Subcutaneous abdominal adipose tissue (tissue), 5 donors: ENCODE measurements around the gene GAS7.

Experiments used
- H3K27ac ChIP-seq: one replicate; pipeline ENCODE4 v1.7.0; 2013; ENCODE audit warnings: low read depth, mild to moderate bottlenecking, inconsistent platforms, low read length, moderate library complexity
- H3K27me3 ChIP-seq, 5 donors: one replicate each; pipeline ENCODE4 v1.7.0; 2013; ENCODE audit warnings: low read length in 5 of 5, inconsistent platforms in 1 of 5; ENCODE audit not compliant: control insufficient read depth in 5 of 5, insufficient read depth in 4 of 5
- H3K36me3 ChIP-seq, 5 donors: one replicate each; pipeline ENCODE4 v1.7.0; 2013; ENCODE audit warnings: low read length in 5 of 5; ENCODE audit not compliant: control insufficient read depth in 5 of 5, insufficient read depth in 5 of 5
- H3K4me1 ChIP-seq, 5 donors: one replicate each; pipeline ENCODE4 v1.7.0; 2013; ENCODE audit warnings: low read length in 5 of 5, mild to moderate bottlenecking in 3 of 5, moderate library complexity in 1 of 5; ENCODE audit not compliant: control insufficient read depth in 5 of 5, insufficient read depth in 5 of 5
- H3K4me3 ChIP-seq, 5 donors: one replicate each; pipeline ENCODE4 v1.7.0; 2013; ENCODE audit warnings: low read length in 5 of 5, low read depth in 1 of 5
- H3K9ac ChIP-seq, 5 donors: one replicate each; pipeline ENCODE4 v1.7.0; 2013; ENCODE audit warnings: low read length in 5 of 5, mild to moderate bottlenecking in 4 of 5, moderate library complexity in 3 of 5
- H3K9me3 ChIP-seq, 5 donors: one replicate each; pipeline ENCODE4 v1.7.0; 2013; ENCODE audit warnings: low read length in 5 of 5; ENCODE audit not compliant: control insufficient read depth in 5 of 5
- donor health status: healthy.
- donor health status: healthy.
- donor health status: healthy.
- donor health status: healthy.
- donor health status: healthy.

GAS7 gene

DNA sequence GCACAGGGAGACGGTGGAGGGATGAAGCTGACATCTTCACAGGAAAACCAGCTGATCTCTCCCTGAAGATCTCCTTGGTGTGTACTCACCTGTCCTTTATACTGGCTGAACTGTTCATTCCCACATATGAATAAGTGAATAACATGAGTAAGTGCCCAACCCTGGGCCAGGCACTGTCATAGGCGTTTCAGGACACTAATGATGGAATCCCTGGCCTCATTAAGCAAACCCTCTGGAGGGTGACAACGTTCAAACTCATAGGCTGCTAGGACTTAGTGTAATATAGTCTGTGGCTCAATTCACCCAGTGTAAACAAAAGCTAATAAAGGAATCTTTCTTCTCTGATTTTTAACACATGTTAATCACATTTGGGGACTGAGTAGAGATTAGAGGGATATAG lies 24.5 kb downstream of the GAS7 start:
- Histone ChIP-seq H3K27ac (no peak overlapping the region), H3K4me1 (peaks cover 3 to 37% (median 22%) of the 10 kb centered on the region in 5 donors), H3K9ac (no peak overlapping the region), H3K27me3 (peaks cover 0 to 14% (median 4%) of the 10 kb centered on the region in 5 donors), H3K9me3 (peaks cover 0 to 4% (median 0%) of the 10 kb centered on the region in 5 donors), H3K36me3 (no peaks in the 10 kb centered on the region), H3K4me3 (no peak overlapping the region)

DNA sequence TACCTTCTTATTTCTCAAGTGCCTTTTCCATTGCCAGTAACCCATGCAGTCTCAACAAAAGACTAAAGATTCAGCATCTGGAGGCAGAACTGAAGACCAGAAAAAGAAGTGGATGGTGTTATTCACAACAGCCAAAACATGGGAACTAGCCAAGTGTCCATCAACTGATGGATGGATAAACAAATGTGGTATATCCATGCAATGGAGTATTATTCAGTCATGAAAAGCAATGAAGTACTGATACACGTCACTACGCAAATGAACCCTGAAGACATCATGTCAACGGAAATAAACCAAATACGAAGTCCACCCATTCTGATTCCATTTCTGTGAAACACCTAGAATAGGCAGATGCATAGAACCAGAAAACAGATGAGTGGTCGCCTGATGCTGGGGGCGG lies 25.6 kb downstream of the GAS7 start:
- peaks cover 2 to 27% (median 19%) of the 10 kb centered on the region in 5 donors for H3K4me1 ChIP-seq
- peaks cover 0 to 4% (median 0%) of the 10 kb centered on the region in 5 donors for H3K9me3 ChIP-seq
- H3K36me3 ChIP-seq = no peaks in the 10 kb centered on the region
- H3K9ac ChIP-seq = no peak overlapping the region
- no peak overlapping the region for H3K4me3 ChIP-seq
- H3K27ac ChIP-seq = no peak overlapping the region
- peaks cover 0 to 15% (median 4%) of the 10 kb centered on the region in 5 donors for H3K27me3 ChIP-seq

DNA sequence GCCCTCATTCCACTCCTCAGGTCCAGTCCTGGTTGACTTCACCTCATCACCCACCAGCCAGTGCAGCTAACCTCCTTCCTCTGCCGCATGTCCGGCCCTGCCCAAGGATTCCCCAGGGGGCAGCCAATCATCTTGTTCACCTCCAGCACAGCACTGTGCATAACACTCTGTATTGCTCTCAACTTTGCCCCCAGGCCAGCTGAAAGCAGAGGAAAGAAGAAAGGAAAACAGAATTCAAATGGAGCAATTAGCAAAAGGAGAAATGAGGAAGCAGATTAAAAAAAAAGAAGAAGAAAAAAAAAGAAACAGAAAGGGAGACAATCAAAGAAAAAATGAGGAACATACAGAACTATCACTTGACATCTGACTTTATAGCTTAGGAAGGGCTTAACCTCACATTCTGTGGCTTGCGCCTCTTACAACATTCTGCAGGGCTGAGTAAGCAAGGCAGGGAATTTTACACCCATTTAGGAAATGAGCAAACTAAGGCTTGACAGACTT lies 26.1 kb downstream of the GAS7 start:
- H3K36me3 ChIP-seq = no peaks in the 10 kb centered on the region
- H3K4me3 ChIP-seq = no peak overlapping the region
- no peak overlapping the region for H3K9ac ChIP-seq
- peaks cover 0 to 4% (median 0%) of the 10 kb centered on the region in 5 donors for H3K9me3 ChIP-seq
- no peak overlapping the region for H3K27ac ChIP-seq
- H3K27me3 ChIP-seq = peaks cover 0 to 16% (median 4%) of the 10 kb centered on the region in 5 donors
- H3K4me1 ChIP-seq = peaks cover 2 to 22% (median 18%) of the 10 kb centered on the region in 5 donors

DNA sequence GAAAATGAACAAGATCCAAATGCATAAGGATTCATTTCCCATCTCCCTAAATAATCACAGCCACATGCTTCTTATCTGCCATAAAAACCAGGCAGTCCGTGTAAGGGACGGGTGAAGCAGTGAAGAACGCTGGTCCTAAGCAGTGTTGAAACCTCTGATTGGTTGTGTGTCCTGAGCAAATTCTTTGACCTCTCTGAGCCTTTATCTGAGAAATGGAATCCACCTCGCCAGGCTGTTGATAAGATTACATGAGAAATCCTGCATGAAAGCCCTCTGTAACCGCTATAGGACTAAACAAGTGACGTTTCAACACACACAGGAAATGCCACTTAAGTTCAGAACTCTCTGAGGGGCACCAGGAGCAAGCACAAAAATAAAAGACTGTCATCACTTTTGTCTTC lies 26.8 kb downstream of the GAS7 start:
- Histone ChIP-seq H3K4me1 (peaks cover 2 to 22% (median 18%) of the 10 kb centered on the region in 5 donors), H3K9ac (no peak overlapping the region), H3K4me3 (peak overlapping the region in 1 of 5 donors; percentile 28), H3K36me3 (no peaks in the 10 kb centered on the region), H3K27ac (no peak overlapping the region), H3K27me3 (peaks cover 0 to 16% (median 4%) of the 10 kb centered on the region in 5 donors), H3K9me3 (peaks cover 0 to 4% (median 0%) of the 10 kb centered on the region in 5 donors)

DNA sequence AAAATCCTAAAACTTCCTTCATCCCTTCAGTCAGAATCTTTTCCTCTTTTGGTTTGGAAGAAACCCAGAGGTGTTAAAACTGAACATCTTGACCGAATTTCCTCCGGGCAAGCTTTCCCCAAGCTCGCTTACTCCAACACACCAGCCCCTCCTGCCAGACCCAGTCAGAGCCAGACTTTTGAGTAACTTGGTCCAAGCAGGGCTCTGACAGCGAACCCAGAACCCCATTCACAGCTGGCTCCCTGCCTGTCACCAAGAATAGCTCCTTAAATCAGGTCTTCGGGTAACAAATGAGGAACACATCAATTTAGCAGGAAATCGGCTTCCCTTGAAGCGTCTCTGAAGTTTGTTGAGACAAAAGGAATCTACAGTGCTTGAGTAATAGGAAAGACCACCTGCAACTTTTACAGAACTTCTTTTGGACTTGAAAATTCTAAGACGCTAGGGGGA lies 27.3 kb downstream of the GAS7 start:
- Histone ChIP-seq H3K36me3 (no peaks in the 10 kb centered on the region), H3K27me3 (peaks cover 0 to 16% (median 4%) of the 10 kb centered on the region in 5 donors), H3K9me3 (peaks cover 0 to 4% (median 0%) of the 10 kb centered on the region in 5 donors), H3K4me1 (peaks cover 2 to 22% (median 18%) of the 10 kb centered on the region in 5 donors), H3K9ac (no peak overlapping the region), H3K4me3 (peak overlapping the region in 1 of 5 donors; percentile 28), H3K27ac (peak overlapping the region; percentile 30)

DNA sequence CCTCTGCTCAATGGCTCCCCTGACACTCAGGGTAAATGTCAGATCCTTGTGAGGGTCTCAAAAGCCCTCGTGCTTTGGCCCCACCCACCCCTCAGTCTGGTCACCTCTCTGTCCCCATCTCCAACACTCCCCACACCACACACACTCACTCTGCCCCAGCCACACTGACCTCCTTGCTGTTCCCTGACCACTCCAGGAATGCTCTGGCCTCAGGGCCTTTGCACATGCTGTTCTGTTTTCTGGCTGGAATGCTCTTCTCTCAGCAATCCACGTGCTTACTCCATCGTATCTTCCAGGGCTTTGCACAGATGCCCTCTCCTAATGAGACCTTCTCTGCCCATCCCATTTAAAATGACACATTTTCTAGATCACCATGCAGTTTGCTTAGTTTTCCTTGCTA lies 28.2 kb downstream of the GAS7 start:
- peaks cover 0 to 4% (median 0%) of the 10 kb centered on the region in 5 donors for H3K9me3 ChIP-seq
- H3K4me1 ChIP-seq = peaks cover 2 to 22% (median 18%) of the 10 kb centered on the region in 5 donors
- peaks cover 2 to 19% (median 4%) of the 10 kb centered on the region in 5 donors for H3K27me3 ChIP-seq
- H3K36me3 ChIP-seq = no peaks in the 10 kb centered on the region
- no peak overlapping the region for H3K4me3 ChIP-seq
- no peak overlapping the region for H3K9ac ChIP-seq
- no peak overlapping the region for H3K27ac ChIP-seq

DNA sequence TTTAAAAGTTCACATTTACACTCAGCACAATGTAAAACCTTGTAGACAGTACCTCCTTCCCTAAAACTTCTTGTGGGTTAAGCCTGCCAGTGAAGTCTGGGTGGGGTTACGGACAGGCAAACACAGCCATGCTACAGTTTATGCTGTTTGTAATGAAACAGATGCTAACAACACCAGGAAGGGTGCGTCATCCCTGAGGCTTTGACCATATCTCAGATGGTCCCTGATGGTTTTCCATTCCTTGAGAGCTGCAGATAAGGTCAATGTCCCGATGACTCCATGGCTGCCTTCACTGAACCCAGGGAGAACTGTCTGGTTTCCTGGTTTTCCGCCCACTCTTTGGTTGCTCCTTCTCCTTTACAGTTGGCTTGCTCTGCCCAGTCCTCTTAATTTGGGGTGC lies 29.1 kb downstream of the GAS7 start:
- Histone ChIP-seq H3K36me3 (no peaks in the 10 kb centered on the region), H3K9ac (no peak overlapping the region), H3K4me1 (peaks cover 2 to 22% (median 18%) of the 10 kb centered on the region in 5 donors), H3K27ac (no peak overlapping the region), H3K9me3 (peaks cover 0 to 4% (median 0%) of the 10 kb centered on the region in 5 donors), H3K27me3 (peaks cover 2 to 19% (median 4%) of the 10 kb centered on the region in 5 donors), H3K4me3 (no peak overlapping the region)

DNA sequence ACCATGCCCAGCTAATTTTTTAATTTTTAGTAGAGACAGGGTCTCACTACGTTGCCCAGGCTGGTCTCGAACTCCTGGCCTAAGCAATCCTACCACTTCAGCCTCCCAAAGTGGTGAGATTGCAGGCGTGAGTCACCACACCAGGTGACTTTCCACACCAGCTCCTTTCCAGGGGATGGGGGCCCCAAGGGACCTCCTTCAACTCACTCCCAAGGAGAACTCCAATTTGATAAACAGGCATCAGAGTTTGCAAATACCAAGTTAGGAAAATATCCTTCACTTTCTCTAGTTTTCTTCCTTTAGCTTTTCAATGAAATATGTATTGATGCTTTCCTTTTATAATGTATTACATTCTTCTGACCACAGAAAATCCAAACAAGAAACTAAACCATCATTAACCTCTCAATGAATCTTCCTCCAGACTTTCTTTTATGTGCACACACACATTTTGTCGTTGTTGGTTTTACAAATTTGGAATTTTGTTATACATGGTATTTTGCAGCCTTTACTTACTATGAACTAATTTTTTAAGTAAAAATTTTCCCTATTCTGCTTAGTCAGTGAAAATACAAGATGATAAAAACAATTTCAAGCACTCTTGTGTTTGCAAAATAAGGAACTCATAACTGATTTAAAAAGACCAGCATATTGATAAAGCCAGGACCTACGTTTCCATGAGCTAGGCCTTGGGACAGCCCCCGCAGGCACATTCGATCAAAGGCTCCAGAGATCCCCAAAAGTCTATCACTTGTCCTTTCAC lies 32.0 kb downstream of the GAS7 start:
- peaks cover 0 to 17% (median 3%) of the 10 kb centered on the region in 5 donors for H3K27me3 ChIP-seq
- no peaks in the 10 kb centered on the region for H3K36me3 ChIP-seq
- no peak overlapping the region for H3K9ac ChIP-seq
- H3K9me3 ChIP-seq = no peaks in the 10 kb centered on the region
- H3K27ac ChIP-seq = no peak overlapping the region
- no peak overlapping the region for H3K4me3 ChIP-seq
- H3K4me1 ChIP-seq = peaks cover 0 to 9% (median 8%) of the 10 kb centered on the region in 5 donors

DNA sequence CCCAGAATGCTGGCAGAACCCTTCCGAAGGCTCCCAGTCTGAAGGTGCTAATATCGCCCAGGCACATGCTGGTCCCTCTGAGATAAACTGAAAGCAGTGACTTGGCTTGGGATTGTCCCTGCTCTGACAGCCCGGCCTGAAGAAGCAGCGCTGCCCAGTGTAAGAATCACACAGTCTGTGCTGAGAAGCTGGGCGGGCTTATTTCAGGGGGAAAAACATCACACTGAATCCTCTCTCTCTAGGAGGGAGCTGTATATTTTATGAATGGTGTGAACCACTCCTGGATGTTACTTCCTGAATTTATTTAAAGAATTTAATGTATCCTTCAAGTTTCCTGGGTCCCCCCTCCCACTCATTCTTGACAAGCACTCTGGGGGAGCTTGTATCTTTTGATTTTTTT lies 36.3 kb downstream of the GAS7 start:
- Histone ChIP-seq H3K9me3 (no peaks in the 10 kb centered on the region), H3K27me3 (peaks cover 0 to 4% (median 3%) of the 10 kb centered on the region in 5 donors), H3K27ac (no peak overlapping the region), H3K36me3 (no peaks in the 10 kb centered on the region), H3K9ac (no peak overlapping the region), H3K4me1 (peaks cover 0 to 7% (median 5%) of the 10 kb centered on the region in 5 donors), H3K4me3 (no peak overlapping the region)

DNA sequence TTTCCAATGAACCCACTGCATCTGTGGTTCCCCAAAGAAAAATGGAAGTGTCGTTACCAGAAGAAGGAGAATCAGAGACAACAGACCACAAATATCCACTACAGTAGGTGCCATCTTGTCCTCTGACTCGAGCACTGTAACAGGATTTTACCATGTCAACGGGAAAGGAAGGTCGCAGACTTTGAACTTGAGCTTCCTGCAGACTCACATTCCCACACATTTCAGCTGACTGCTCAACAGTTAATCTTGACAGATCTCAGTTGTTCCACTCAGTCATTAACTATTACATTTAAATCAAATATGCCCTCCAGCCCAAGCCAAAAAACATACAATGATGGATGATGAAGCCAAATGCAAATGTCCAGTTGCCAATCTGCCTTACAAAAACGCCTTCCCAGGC lies 37.0 kb downstream of the GAS7 start:
- Histone ChIP-seq H3K4me1 (peaks cover 3 to 14% (median 12%) of the 10 kb centered on the region in 5 donors), H3K9me3 (no peaks in the 10 kb centered on the region), H3K27ac (no peak overlapping the region), H3K27me3 (peaks cover 0 to 4% (median 3%) of the 10 kb centered on the region in 5 donors), H3K4me3 (no peak overlapping the region), H3K36me3 (no peaks in the 10 kb centered on the region), H3K9ac (no peak overlapping the region)
